ENCODE data around the gene BRCA2. TPM values are rescaled to one million over a fixed set of nuclear protein-coding genes. Genes with fewer than 3 reads are reported as not detected.

BRCA2 gene
- total RNA-seq, 1 donor from 2014 or later = 8.5 TPM

DNA sequence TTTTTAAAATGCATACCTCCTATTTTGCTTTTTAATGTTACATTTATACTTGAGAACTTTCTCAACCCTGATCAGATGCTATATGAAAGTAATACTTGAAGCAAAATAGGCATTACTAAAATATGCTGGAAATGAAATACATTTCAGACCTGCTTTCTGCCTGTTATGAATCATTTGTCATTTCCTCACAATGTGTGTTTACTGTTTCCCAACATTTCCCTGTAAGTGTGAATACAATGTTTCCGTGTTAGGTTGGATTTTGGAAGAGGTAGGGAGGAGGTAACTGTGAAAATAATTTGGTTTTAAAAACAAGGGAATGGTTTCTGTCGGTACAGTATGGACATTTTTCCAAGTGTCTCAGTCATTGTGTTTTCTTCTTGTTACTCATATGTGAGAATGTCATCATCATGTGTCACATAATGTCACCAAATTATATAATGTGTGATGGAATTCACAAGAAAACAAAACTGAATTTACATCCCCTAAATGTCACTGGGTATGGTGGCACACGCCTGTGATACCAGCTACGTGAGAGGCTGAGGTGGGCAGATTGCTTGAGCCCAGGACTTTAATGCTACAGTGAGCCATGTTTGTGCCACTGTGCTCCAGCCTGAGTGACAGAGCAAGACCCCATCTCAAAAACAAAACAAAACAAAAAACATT is 43.2 kb upstream of the BRCA2 start:
- TF ChIP-seq CTCF (IDR thresholded peaks at IDR 0.05; ENCODE audit: unreplicated experiment) = no peak
- Mint-ChIP-seq H3K4me1 (ENCODE audit: unreplicated experiment) (no peaks in the 10 kb centered on the region), H3K27ac (ENCODE audit: unreplicated experiment) (no peak overlapping the region), H3K27me3 (ENCODE audit: unreplicated experiment) (peaks cover 1% of the 10 kb centered on the region), H3K4me3 (ENCODE audit: unreplicated experiment) (no peak overlapping the region), H3K9me3 (ENCODE audit: unreplicated experiment) (no peaks in the 10 kb centered on the region), H3K36me3 (ENCODE audit: low read depth, unreplicated experiment) (no peaks in the 10 kb centered on the region)
- no peak for DNase-seq (ENCODE audit: low spot score)

DNA sequence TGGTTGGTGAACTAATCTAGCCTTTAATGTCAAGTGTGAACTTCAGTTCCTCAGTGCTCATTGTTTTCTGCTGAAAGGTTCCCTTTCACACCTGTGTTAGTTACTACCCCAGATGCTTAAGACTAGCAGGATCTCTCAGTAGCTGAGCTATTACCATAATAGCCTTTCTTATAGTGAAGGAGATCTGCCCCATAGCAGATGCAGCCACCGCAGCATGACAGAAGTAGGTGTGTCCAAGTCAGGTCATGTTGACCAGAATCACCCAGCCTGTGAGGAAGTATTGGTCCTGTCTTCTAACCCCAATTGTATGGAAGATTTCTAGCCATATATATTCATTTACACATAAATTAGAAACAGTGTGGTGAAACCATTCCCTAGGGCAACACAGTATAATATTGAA is 37.5 kb upstream of the BRCA2 start:
- Mint-ChIP-seq H3K4me1 (ENCODE audit: unreplicated experiment) (no peaks in the 10 kb centered on the region), H3K9me3 (ENCODE audit: unreplicated experiment) (no peaks in the 10 kb centered on the region), H3K36me3 (ENCODE audit: low read depth, unreplicated experiment) (no peaks in the 10 kb centered on the region), H3K4me3 (ENCODE audit: unreplicated experiment) (no peak overlapping the region), H3K27me3 (ENCODE audit: unreplicated experiment) (no peaks in the 10 kb centered on the region), H3K27ac (ENCODE audit: unreplicated experiment) (no peak overlapping the region)
- no peak for TF ChIP-seq CTCF (IDR thresholded peaks at IDR 0.05; ENCODE audit: unreplicated experiment)
- no peak for DNase-seq (ENCODE audit: low spot score)

DNA sequence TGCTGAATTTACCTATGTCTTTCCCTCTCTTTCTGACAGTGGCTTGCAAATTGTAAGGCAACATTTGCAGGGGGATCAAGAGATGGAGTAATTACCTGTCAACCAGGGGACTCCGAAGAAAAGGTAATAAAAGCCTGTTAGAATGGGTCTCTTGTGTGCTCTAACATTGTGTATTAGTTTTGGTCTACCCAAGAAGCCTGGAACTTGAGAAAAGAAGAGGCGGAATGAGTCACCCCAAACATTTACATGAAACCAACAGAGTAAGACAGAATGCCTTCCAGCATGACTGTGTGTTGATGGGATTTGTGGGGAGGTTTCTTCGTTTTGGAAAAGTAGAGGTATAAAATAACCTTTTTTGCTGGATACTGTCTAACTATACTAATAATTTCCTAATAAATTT is 36.9 kb upstream of the BRCA2 start:
- H3K9me3 Mint-ChIP-seq (ENCODE audit: unreplicated experiment) = no peaks in the 10 kb centered on the region
- no peak for DNase-seq (ENCODE audit: low spot score)
- TF ChIP-seq CTCF (IDR thresholded peaks at IDR 0.05; ENCODE audit: unreplicated experiment) = no peak
- H3K4me1 Mint-ChIP-seq (ENCODE audit: unreplicated experiment) = no peaks in the 10 kb centered on the region
- H3K27ac Mint-ChIP-seq (ENCODE audit: unreplicated experiment) = no peak overlapping the region
- no peak overlapping the region for H3K4me3 Mint-ChIP-seq (ENCODE audit: unreplicated experiment)
- no peaks in the 10 kb centered on the region for H3K27me3 Mint-ChIP-seq (ENCODE audit: unreplicated experiment)
- H3K36me3 Mint-ChIP-seq (ENCODE audit: low read depth, unreplicated experiment) = no peaks in the 10 kb centered on the region

DNA sequence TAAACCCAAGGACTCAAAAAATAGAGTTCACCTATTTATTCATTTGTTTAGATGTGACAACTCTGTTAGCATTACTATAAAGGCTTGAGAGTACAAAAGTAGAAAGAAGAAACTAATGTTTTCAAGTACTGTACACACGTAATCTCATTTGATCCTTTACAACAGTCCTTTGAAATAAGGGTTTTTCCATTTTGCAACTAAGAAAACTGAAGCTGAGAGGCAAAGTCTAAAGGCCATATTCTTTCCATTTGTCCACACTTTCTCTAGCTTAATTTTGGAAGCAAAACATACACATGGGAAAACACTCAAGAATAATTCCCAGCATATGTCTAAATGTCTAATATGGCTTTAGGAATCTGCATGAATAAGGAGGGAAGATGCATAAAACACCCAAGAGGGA is 34.2 kb upstream of the BRCA2 start:
- no peak overlapping the region for H3K27ac Mint-ChIP-seq (ENCODE audit: unreplicated experiment)
- TF ChIP-seq CTCF (IDR thresholded peaks at IDR 0.05; ENCODE audit: unreplicated experiment) = no peak
- H3K36me3 Mint-ChIP-seq (ENCODE audit: low read depth, unreplicated experiment) = no peaks in the 10 kb centered on the region
- H3K4me1 Mint-ChIP-seq (ENCODE audit: unreplicated experiment) = peaks cover 3% of the 10 kb centered on the region
- H3K4me3 Mint-ChIP-seq (ENCODE audit: unreplicated experiment) = no peak overlapping the region
- H3K9me3 Mint-ChIP-seq (ENCODE audit: unreplicated experiment) = no peaks in the 10 kb centered on the region
- no peaks in the 10 kb centered on the region for H3K27me3 Mint-ChIP-seq (ENCODE audit: unreplicated experiment)
- DNase-seq (ENCODE audit: low spot score) = no peak

DNA sequence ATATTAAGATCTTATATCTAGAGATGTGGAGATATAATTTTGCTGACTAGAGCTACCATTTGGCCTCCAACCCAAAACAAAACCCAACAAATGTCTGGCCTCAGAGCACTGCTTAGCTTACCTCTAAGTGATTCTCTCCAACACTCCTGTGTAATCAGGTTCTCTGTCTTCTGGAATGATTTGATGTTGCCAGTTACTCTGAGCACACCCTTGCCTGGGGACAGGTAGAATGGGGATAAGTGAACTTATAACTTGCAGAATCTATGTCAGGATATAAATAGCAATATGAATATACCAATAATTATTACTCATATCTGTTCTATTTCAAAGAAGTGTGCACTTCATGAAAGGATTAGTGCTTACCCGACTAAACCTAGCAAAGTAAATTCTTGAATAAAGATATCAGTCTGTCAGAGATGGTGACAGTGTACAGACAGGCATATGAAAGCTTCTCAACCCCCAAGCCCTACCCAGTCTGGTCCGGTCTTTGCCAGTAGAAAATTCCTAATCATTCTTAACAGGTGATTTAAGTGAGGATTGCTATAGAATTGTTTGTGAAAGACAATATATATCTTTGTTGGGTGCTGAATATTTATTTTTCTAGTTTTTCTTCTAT is 33.1 kb upstream of the BRCA2 start:
- H3K4me3 Mint-ChIP-seq (ENCODE audit: unreplicated experiment) = no peak overlapping the region
- H3K27me3 Mint-ChIP-seq (ENCODE audit: unreplicated experiment) = no peaks in the 10 kb centered on the region
- no peak for DNase-seq (ENCODE audit: low spot score)
- peaks cover 3% of the 10 kb centered on the region for H3K4me1 Mint-ChIP-seq (ENCODE audit: unreplicated experiment)
- no peaks in the 10 kb centered on the region for H3K9me3 Mint-ChIP-seq (ENCODE audit: unreplicated experiment)
- no peak for TF ChIP-seq CTCF (IDR thresholded peaks at IDR 0.05; ENCODE audit: unreplicated experiment)
- H3K27ac Mint-ChIP-seq (ENCODE audit: unreplicated experiment) = no peak overlapping the region
- no peaks in the 10 kb centered on the region for H3K36me3 Mint-ChIP-seq (ENCODE audit: low read depth, unreplicated experiment)

Measured in endothelial cell (in vitro differentiated cells).